Suprapubic skin (tissue), 4 donors: ENCODE data around the gene SEMA3D. TPM values are rescaled to one million over a fixed set of nuclear protein-coding genes. Genes with fewer than 3 reads are reported as not detected.

ENCODE experiments used
- DNase-seq, 2 donors: peaks; one replicate each; pipeline ENCODE4 v3.0.0-alpha.2; 2019; ENCODE audit warnings: low spot score in 2 of 2
- H3K27ac ChIP-seq: fragments of 200-600 bp; sonication (generic); one replicate; pipeline ENCODE4 v1.5.1; 2019
- H3K27me3 ChIP-seq: fragments of 200-600 bp; sonication (generic); one replicate; pipeline ENCODE4 v1.5.1; 2019
- H3K36me3 ChIP-seq: fragments of 200-600 bp; sonication (generic); one replicate; pipeline ENCODE4 v1.5.1; 2019
- H3K4me1 ChIP-seq: fragments of 200-600 bp; sonication (generic); one replicate; pipeline ENCODE4 v1.5.1; 2019
- H3K4me3 ChIP-seq: fragments of 200-600 bp; sonication (generic); one replicate; pipeline ENCODE4 v1.5.1; 2019; ENCODE audit warnings: mild to moderate bottlenecking
- H3K9me3 ChIP-seq: fragments of 200-600 bp; sonication (generic); one replicate; pipeline ENCODE4 v1.5.1; 2019
- CTCF ChIP-seq, 2 donors: fragments of 200-600 bp in 1 of 2; fragments of 450-650 bp in 1 of 2; sonication (generic) in 1 of 2; IDR thresholded peaks; one replicate each; pipeline ENCODE4 v1.5.1; 2016 to 2019; ENCODE audit warnings: antibody characterized with exemption in 2 of 2, mild to moderate bottlenecking in 1 of 2, moderate library complexity in 1 of 2
- EP300 ChIP-seq: sonication (generic); formaldehyde crosslinking; IDR thresholded peaks from one replicate; pipeline ENCODE4 v1.6.1; 2017; ENCODE audit warnings: antibody characterized with exemption
- POLR2A ChIP-seq, 2 donors: fragments of 450-650 bp; IDR thresholded peaks; one replicate each; pipeline ENCODE4 v1.6.1; 2017; ENCODE audit warnings: antibody characterized with exemption in 2 of 2, mild to moderate bottlenecking in 2 of 2, moderate library complexity in 2 of 2
- POLR2AphosphoS5 ChIP-seq, 3 donors: sonication (generic); formaldehyde crosslinking; IDR thresholded peaks; one replicate each; pipeline ENCODE4 v1.6.1; 2017; ENCODE audit warnings: antibody characterized with exemption in 3 of 3
- WGBS: methylation state at CpG from one replicate; pipeline ENCODE4 v1.1.5; 2018; 5-methylcytosine and 5-hydroxymethylcytosine counted together
- total RNA-seq, 4 donors: library from RNA; depleted of rRNA; stranded (reverse); fragments of >200 nt; gene quantifications; one replicate each; pipeline ENCODE4 v1.1.0, GENCODE V29; 2016

The SEMA3D gene
- total RNA-seq, 4 donors from 2014 or later, result 1.9 to 5.9 (median 3.6) TPM

GRCh38 chr7:85052894-85053293 lies 134.0 kb downstream of the SEMA3D start:
- DNase-seq, result no peak
- H3K9me3 ChIP-seq, result no peaks in the 10 kb centered on the region
- H3K4me1 ChIP-seq, result no peaks in the 10 kb centered on the region
- WGBS, result 94% methylated on average over 1 of the region's 1 CpG
- no peak overlapping the region for H3K4me3 ChIP-seq
- TF ChIP-seq EP300 (no peak), POLR2AphosphoS5 (IDR thresholded peaks at IDR 0.05) (no peak), CTCF (IDR thresholded peaks at IDR 0.05) (no peak), POLR2A (IDR thresholded peaks at IDR 0.05) (no peak)
- H3K27ac ChIP-seq, result no peak overlapping the region
- H3K36me3 ChIP-seq, result no peaks in the 10 kb centered on the region
- no peaks in the 10 kb centered on the region for H3K27me3 ChIP-seq

- Histone ChIP-seq H3K27ac (no peak overlapping the region), H3K4me1 (no peaks in the 10 kb centered on the region), H3K27me3 (no peaks in the 10 kb centered on the region), H3K4me3 (no peak overlapping the region), H3K36me3 (no peaks in the 10 kb centered on the region), H3K9me3 (no peaks in the 10 kb centered on the region)
- no peak for DNase-seq
- 85% methylated on average over 4 of the region's 4 CpGs for WGBS
- TF ChIP-seq CTCF (IDR thresholded peaks at IDR 0.05), result no peak
- TF ChIP-seq POLR2AphosphoS5 (IDR thresholded peaks at IDR 0.05), result no peak
- TF ChIP-seq EP300, result no peak
- TF ChIP-seq POLR2A (IDR thresholded peaks at IDR 0.05), result no peak
Observed at GRCh38 chr7:85052056-85052737, 134.7 kb downstream of the SEMA3D start.

- no peaks in the 10 kb centered on the region for H3K36me3 ChIP-seq
- H3K27ac ChIP-seq, result no peak overlapping the region
- H3K4me1 ChIP-seq, result no peaks in the 10 kb centered on the region
- H3K4me3 ChIP-seq, result no peak overlapping the region
- DNase-seq, result no peak
- 85% methylated on average over 1 of the region's 1 CpG for WGBS
- TF ChIP-seq EP300 (no peak), POLR2AphosphoS5 (IDR thresholded peaks at IDR 0.05) (no peak), CTCF (IDR thresholded peaks at IDR 0.05) (no peak), POLR2A (IDR thresholded peaks at IDR 0.05) (no peak)
- no peaks in the 10 kb centered on the region for H3K9me3 ChIP-seq
- H3K27me3 ChIP-seq, result no peaks in the 10 kb centered on the region
Observed at GRCh38 chr7:85046534-85046933, 140.3 kb downstream of the SEMA3D start.

- H3K4me3 ChIP-seq, result no peak overlapping the region
- H3K36me3 ChIP-seq, result no peaks in the 10 kb centered on the region
- DNase-seq, result peak; percentile 70 to 81
- TF ChIP-seq CTCF (IDR thresholded peaks at IDR 0.05), result peak; percentile 38 to 50
- no peak for TF ChIP-seq POLR2A (IDR thresholded peaks at IDR 0.05)
- no peaks in the 10 kb centered on the region for H3K4me1 ChIP-seq
- H3K27ac ChIP-seq, result no peak overlapping the region
- H3K9me3 ChIP-seq, result no peaks in the 10 kb centered on the region
- no peaks in the 10 kb centered on the region for H3K27me3 ChIP-seq
- WGBS, result 45% methylated on average over 6 of the region's 6 CpGs
Observed at GRCh38 chr7:85041605-85042216, 145.1 kb downstream of the SEMA3D start.

GRCh38 chr7:85039196-85039923 lies 147.5 kb downstream of the SEMA3D start:
- H3K4me3 ChIP-seq, result no peak overlapping the region
- H3K27me3 ChIP-seq, result no peaks in the 10 kb centered on the region
- no peaks in the 10 kb centered on the region for H3K4me1 ChIP-seq
- no peak for DNase-seq
- WGBS, result 86% methylated on average over 11 of the region's 11 CpGs
- TF ChIP-seq POLR2AphosphoS5 (IDR thresholded peaks at IDR 0.05) (no peak), POLR2A (IDR thresholded peaks at IDR 0.05) (no peak), EP300 (no peak), CTCF (IDR thresholded peaks at IDR 0.05) (no peak)
- no peaks in the 10 kb centered on the region for H3K9me3 ChIP-seq
- no peak overlapping the region for H3K27ac ChIP-seq
- H3K36me3 ChIP-seq, result no peaks in the 10 kb centered on the region
